Stimulated activated CD8-positive, alpha-beta memory T cell treated with anti-CD3 and anti-CD28 coated beads, Interleukin-4, amount 100 ng/mL, for 24 hours (primary cell): ENCODE data around the gene PNLDC1.

Experiments used
- DNase-seq: peaks from one replicate; pipeline ENCODE4 v3.0.0-alpha.2; 2020; ENCODE audit warnings: low read depth

PNLDC1 gene, protein sequence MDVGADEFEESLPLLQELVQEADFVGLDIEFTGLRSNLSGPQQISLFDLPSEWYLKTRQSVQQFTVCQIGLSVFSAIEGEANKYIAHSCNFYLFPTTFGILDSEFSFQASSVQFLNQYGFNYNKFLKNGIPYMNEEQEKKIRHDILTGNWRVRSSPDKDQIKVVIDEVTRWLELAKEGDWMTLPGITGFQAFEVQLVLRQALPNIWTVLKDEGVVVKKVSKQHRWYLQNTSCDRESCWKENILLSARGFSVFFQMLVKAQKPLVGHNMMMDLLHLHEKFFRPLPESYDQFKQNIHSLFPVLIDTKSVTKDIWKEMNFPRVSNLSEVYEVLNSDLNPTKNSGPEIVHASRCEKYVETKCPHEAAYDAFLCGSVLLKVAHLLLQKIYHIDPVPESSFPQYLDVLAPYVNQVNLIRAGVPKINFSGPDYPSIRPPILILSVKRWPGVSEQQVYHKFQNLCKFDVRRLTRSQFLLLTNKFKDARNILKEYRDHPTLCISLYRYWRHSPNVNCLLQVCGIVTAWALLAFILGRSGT

DNA sequence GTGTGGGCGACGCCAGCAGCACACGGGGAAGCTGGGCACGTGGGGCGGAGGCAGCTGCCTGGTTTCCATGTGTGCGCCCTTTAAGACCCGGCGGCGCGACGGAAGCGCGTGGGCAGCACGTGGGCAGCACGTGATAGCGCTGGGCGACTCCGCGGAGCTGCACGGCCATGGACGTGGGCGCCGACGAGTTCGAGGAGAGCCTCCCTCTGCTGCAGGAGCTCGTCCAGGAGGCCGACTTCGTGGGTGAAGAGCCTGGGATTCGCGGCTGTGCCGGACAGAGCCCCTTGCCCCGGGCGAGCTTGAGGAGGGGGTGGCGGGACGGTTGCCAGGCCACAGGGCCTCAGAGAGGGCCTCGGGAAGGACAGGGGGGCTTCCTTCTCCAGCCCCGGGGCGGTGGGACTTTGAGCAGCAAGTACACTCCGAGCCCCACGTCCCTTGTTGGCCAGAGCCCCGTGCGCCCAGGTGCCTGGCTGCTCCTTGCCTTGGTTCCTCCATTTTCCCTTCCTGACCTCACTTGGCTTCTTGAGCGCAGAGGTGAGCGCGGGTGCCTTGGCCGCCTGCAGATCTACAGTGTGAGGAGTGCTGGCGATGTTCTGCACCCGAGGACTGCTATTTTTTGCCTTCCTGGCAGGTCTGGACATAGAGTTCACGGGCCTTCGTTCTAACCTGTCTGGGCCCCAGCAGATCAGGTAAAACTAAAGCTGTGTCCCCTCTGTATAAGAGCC, at the start of gene PNLDC1:
Gene PNLDC1, plus strand, starts transcription at position 136 of the 725 bp plus-strand sequence. Its CDS starts 32 bp downstream, at position 168.
- no peak for DNase-seq

GRCh38 chr6:159751448-159751847, 48.6 kb upstream of the PNLDC1 start:
- no peak for DNase-seq

- DNase-seq: no peak
These were observed 46.8 kb upstream of the PNLDC1 start for GRCh38 chr6:159753081-159753872.

DNA sequence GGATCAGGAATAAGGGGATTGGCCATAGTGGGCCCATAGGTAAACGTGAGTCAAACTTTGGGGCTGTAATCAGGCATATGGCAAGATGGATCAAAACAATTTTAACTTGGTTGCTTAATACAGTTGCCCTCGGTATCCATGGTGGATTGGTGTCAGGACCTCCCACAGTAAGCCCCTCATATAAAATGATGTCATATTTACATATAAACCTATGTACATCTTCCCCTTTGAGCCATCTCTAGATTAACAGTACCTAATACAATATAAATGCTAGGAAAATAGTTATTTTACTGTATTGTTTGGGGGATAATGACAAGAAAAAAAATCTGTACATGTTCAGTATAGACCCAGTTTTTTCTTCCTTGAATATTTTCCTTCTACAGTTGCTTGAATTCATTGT, 45.7 kb upstream of the PNLDC1 start:
- no peak for DNase-seq

DNA sequence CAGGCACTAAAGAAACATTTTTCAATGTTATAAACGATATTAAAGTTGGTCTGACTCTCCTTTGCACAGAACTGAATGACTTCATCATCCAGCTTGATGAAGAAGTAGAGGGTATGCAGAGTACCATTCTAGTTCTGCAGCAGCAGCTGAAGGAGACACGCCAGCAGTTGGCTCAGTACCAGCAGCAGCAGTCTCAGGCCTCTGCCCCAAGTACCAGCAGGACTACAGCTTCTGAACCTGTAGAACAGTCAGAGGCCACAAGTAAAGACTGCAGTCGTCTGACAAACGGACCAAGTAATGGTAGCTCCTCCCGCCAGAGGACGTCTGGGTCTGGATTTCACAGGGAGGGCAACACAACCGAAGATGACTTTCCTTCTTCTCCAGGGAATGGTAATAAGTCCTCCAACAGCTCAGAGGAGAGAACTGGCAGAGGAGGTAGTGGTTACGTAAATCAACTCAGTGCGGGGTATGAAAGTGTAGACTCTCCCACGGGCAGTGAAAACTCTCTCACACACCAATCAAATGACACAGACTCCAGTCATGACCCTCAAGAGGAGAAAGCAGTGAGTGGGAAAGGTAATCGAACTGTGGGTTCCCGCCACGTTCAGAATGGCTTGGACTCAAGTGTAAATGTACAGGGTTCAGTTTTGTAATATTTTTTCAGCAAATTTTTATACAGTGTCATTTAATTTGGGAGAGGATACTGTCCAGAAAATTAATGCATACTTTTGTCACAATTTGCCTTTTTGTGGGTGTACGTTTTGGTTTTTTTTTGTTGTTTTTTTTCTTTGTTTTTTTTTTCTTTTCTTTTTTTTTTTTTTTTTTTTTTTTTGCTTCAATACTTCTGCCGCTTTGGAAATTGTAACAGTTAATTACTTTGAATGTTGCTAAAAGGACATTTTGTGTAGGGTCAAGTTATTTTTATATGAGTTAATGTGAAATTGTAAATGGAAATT, 44.8 kb upstream of the PNLDC1 start:
- DNase-seq: no peak

DNA sequence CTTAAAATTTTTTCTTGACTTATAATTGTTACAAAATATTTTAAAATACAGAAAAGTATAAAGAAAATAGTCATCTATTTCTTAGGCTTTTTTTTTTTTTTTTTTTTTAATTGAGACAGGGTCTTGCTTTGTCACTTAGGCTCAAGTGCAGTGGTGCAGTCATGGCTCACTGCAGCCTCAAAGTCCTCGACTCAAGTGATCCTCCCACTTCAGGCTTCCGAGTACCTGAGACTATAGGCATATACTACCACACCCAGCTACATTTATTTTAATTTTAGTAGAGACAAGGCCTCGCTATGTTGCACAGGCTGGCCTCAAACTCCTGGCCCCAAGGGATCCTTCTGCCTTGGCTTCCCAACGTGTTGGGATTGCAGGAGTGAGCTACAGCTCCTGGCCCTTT, 43.6 kb upstream of the PNLDC1 start:
- no peak for DNase-seq

GRCh38 chr6:159758031-159759001, 41.8 kb upstream of the PNLDC1 start:
- no peak for DNase-seq

- DNase-seq: no peak
These were observed 40.4 kb upstream of the PNLDC1 start for GRCh38 chr6:159759645-159760044.

- DNase-seq: no peak
These were observed 39.4 kb upstream of the PNLDC1 start for GRCh38 chr6:159760602-159761057.

DNA sequence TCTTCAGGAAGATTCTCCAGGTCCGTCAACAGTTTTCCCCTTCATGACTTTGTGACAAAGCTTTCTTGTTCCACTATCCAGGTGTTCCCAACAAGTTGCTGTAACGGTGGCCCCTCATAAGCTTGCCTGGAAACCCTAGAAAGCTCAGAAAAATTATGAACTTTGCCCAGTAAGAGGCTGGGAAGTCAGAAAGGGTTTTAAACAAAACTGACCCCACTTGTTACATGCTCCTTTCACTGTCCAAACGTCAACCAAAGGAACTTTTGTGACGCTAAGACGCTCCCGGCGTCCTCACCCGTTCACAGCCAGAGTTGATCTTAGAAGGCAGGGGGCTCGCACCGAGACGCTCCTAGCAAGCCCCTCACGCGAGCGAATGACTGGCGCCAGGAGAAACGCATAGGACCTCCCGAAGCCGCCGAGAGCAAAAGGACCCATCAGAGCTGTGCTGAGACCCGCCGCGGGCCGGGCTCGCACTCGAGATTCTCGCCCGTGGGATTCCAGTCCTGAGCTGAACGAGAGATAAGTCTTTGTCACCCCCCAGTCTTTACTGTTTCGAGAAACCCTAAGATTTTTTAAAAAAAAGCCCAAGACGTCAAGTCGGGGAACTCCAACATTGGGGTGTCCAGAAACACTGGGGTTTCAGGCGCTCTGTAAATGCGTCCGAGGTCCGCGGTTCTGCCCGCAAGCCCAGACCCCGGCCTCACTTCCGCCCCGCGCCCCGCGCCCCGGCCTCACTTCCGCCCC, 38.8 kb upstream of the PNLDC1 start:
- peak; percentile 16 for DNase-seq

DNA sequence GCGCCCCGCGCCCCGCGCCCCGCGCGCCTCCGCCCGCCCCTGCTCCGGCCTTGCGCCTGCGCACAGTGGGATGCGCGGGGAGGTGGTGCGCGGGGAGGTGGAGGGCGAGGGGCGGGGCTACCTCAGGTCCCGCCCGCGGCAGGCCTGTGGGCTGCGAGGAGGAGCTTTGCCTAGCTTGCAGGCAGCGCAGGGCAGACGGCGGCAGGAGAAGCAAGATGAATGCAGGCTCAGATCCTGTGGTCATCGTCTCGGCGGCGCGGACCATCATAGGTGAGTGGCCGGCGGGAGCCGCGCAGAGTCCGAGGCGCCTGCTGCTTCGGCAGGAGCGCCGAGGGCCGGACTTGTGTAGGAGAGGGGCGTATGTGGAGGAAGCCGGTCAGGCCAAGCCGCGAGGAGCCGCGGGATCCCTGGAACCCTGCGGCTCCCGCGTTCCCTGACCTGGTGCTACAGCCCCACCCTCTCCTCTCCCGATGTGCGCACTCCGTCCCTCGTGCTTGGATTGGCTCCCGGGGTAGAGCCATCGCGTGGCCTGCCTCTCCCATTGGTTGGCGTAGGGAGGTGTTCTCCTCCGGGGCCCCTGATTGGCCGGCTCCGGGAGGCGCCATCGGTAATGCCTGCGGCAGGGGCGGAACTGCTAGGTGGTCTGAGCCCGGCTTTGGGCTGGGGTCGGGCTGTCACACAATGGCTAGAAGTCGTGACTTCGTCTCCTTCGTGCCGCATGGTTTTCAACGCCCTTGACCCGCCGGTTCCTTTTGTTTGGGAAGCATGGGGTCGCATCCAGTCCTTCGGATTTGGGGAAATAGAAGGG, 38.0 kb upstream of the PNLDC1 start, which contains the start of gene ACAT2:
Gene ACAT2, plus strand, starts transcription at position 173 of the 808 bp plus-strand sequence. Its CDS starts 43 bp downstream, at position 216.
- peak; percentile 87 for DNase-seq

DNA sequence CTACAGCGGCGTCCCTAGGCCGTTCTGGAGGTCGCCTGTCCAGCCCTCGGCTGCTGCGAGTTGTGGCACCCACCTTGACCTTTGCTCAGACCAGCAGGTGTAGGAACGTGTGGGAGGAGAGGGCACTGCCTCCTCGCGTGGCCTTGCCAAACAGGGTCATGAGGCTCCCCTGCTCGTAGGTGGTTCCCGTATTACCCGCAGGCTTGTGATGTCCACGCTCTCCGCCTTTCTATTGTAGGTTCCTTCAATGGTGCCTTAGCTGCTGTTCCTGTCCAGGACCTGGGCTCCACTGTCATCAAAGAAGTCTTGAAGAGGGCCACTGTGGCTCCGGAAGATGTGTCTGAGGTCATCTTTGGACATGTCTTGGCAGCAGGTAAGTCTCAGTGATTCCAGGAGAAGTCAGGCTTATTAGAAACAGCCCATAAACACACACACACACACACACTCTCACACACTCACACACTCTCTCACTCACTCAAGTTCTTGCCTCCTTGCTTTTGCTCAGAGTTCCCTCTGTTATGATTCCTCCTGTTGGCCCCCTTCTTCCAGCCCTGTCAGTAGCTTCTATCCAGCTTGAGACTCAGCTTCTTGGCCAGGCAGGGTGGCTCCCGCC, 37.3 kb upstream of the PNLDC1 start:
- no peak for DNase-seq

DNA sequence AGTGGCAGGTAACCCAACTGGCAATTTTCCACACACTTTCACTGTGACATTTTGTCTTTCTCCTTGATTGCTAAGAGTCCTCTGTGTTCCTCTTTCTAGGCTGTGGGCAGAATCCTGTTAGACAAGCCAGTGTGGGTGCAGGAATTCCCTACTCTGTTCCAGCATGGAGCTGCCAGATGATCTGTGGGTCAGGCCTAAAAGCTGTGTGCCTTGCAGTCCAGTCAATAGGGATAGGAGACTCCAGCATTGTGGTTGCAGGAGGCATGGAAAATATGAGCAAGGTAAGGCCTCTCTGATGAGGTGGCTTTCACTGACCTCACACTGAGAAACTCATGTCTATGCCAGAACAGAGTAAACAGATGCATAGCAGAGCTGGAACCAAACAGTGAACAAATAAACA, 33.2 kb upstream of the PNLDC1 start:
- DNase-seq: no peak

- no peak for DNase-seq
These were observed 30.6 kb upstream of the PNLDC1 start for GRCh38 chr6:159769470-159769869.

- no peak for DNase-seq
These were observed 27.9 kb upstream of the PNLDC1 start for GRCh38 chr6:159772196-159772595.

- no peak for DNase-seq
These were observed 22.7 kb upstream of the PNLDC1 start for GRCh38 chr6:159777240-159777904.

DNA sequence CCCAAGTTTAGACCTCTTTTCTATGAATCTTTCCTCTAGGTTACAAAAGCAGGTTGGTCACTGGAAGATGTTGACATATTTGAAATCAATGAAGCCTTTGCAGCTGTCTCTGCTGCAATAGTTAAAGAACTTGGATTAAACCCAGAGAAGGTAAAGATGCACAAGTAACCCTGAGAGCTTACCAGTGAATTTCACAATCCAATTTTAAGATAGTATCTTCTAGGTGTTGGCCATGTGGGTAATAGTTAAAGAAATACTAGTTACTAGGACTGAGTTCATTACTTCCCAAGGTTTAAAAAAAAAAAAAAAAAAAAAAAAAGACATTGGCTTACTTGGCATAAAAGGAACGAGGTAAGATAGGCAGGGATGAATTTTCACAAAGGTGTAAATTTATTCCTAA, 21.9 kb upstream of the PNLDC1 start:
- DNase-seq: no peak
